Neural progenitor cell (in vitro differentiated cells): ENCODE measurements around the gene OR5V1. TPM values are rescaled to one million over a fixed set of nuclear protein-coding genes. Genes with fewer than 3 reads are reported as not detected.
"Not testable (repeated sequence)": the region's sequence is repeated elsewhere in the genome, so short reads cannot be mapped to it uniquely, and the experiment has no call there.

ENCODE experiments used
- DNase-seq: peaks from one replicate; pipeline ENCODE4 v3.0.0-alpha.2; 2016; ENCODE audit warnings: low spot score
- H2AFZ ChIP-seq: fragments of 200-600 bp; sonication (generic); replicated peaks from 2 replicates; pipeline ENCODE4 v1.6.1; 2016; ENCODE audit warnings: antibody characterized with exemption
- H3F3A ChIP-seq: fragments of 200-600 bp; sonication (generic); 2 replicates; pipeline ENCODE4 v1.6.1; 2016; ENCODE audit warnings: antibody characterized with exemption, low read depth
- H3K27ac ChIP-seq: fragments of 200-600 bp; sonication (generic); 2 replicates; pipeline ENCODE4 v1.5.1; 2016; ENCODE audit warnings: mild to moderate bottlenecking
- H3K27me3 ChIP-seq: fragments of 200-600 bp; sonication (generic); 2 replicates; pipeline ENCODE4 v1.6.1; 2016; ENCODE audit warnings: mild to moderate bottlenecking, moderate library complexity
- H3K36me3 ChIP-seq: fragments of 200-600 bp; sonication (generic); 2 replicates; pipeline ENCODE4 v1.5.1; 2016
- H3K4me1 ChIP-seq: fragments of 200-600 bp; sonication (generic); 2 replicates; pipeline ENCODE4 v1.6.1; 2016; ENCODE audit warnings: mixed run types
- H3K4me2 ChIP-seq: fragments of 200-600 bp; sonication (generic); 2 replicates; pipeline ENCODE4 v1.6.1; 2016
- H3K4me3 ChIP-seq: fragments of 200-600 bp; sonication (generic); 2 replicates; pipeline ENCODE4 v1.5.1; 2016
- H3K79me2 ChIP-seq: fragments of 200-600 bp; sonication (generic); 2 replicates; pipeline ENCODE4 v1.6.1; 2016; ENCODE audit warnings: low read depth
- H3K9ac ChIP-seq: fragments of 200-600 bp; sonication (generic); 2 replicates; pipeline ENCODE4 v1.6.1; 2016
- H3K9me3 ChIP-seq: fragments of 200-600 bp; sonication (generic); 2 replicates; pipeline ENCODE4 v1.5.1; 2016; ENCODE audit warnings: low read depth
- H4K20me1 ChIP-seq: fragments of 200-600 bp; sonication (generic); 2 replicates; pipeline ENCODE4 v1.6.1; 2016; ENCODE audit warnings: low read depth
- H3K27ac Mint-ChIP-seq: 3 replicates; pipeline ENCODE4 v1.8.0; 2021; ENCODE audit warnings: mixed read lengths
- H3K27me3 Mint-ChIP-seq: 2 replicates; pipeline ENCODE4 v1.8.0; 2022; ENCODE audit warnings: low read depth, mild to moderate bottlenecking, inconsistent platforms, moderate library complexity, mixed read lengths; ENCODE audit not compliant: insufficient read depth
- H3K36me3 Mint-ChIP-seq: 3 replicates; pipeline ENCODE4 v1.8.0; 2021; ENCODE audit warnings: mixed read lengths
- H3K4me1 Mint-ChIP-seq: 3 replicates; pipeline ENCODE4 v1.8.0; 2021; ENCODE audit warnings: mixed read lengths
- H3K4me3 Mint-ChIP-seq: 3 replicates; pipeline ENCODE4 v1.8.0; 2021; ENCODE audit warnings: mild to moderate bottlenecking, moderate library complexity, mixed read lengths
- H3K9me3 Mint-ChIP-seq: 3 replicates; pipeline ENCODE4 v1.8.0; 2020; ENCODE audit warnings: mixed read lengths
- CTCF ChIP-seq: fragments of 200-600 bp; sonication (generic); IDR thresholded peaks from 2 replicates; pipeline ENCODE4 v1.5.1; 2017; ENCODE audit warnings: antibody characterized with exemption, mild to moderate bottlenecking
- EZH2 ChIP-seq: fragments of 200-600 bp; sonication (generic); IDR thresholded peaks from 2 replicates; pipeline ENCODE4 v1.6.1; 2017; ENCODE audit warnings: antibody characterized with exemption, mild to moderate bottlenecking, moderate library complexity
- EZH2phosphoT487 ChIP-seq: fragments of 200-600 bp; sonication (generic); IDR thresholded peaks from 2 replicates; pipeline ENCODE4 v1.6.1; 2017; ENCODE audit warnings: antibody characterized with exemption
- total RNA-seq: library from RNA; depleted of rRNA; stranded (reverse); fragments of >200 nt; gene quantifications from 2 replicates; pipeline ENCODE4 v1.2.3, GENCODE V29; 2015; ENCODE audit warnings: low replicate concordance

OR5V1 gene
- total RNA-seq, 1 donor from 2014 or later = not detected

- peaks cover 7% of the 10 kb centered on the region for H3K27me3 Mint-ChIP-seq
- Histone ChIP-seq H2AFZ (no peak overlapping the region), H3K79me2 (no peaks in the 10 kb centered on the region), H3K36me3 (no peaks in the 10 kb centered on the region), H3K9me3 (no peaks in the 10 kb centered on the region), H3K27me3 (no peaks in the 10 kb centered on the region), H3F3A (peaks cover 5% of the 10 kb centered on the region), H3K27ac (no peak overlapping the region), H3K4me2 (peak overlapping the region; percentile 49), H3K4me3 (no peak overlapping the region), H3K4me1 (peaks cover 13% of the 10 kb centered on the region), H4K20me1 (no peaks in the 10 kb centered on the region), H3K9ac (no peak overlapping the region)
- H3K4me3 Mint-ChIP-seq = no peak overlapping the region
- H3K9me3 Mint-ChIP-seq = peaks cover 6% of the 10 kb centered on the region
- TF ChIP-seq CTCF (peak; percentile 38), EZH2phosphoT487 (no peak)
- H3K4me1 Mint-ChIP-seq = no peaks in the 10 kb centered on the region
- H3K27ac Mint-ChIP-seq = no peak overlapping the region
- peak; percentile 51 for DNase-seq
- H3K36me3 Mint-ChIP-seq = no peaks in the 10 kb centered on the region
Measured at GRCh38 chr6:29355603-29356002, 13.1 kb downstream of the OR5V1 start.

- Histone ChIP-seq H3K36me3 (no peaks in the 10 kb centered on the region), H3K4me2 (peak overlapping the region; percentile 49), H3K79me2 (no peaks in the 10 kb centered on the region), H3K9me3 (no peaks in the 10 kb centered on the region), H3K27me3 (no peaks in the 10 kb centered on the region), H2AFZ (no peak overlapping the region), H4K20me1 (no peaks in the 10 kb centered on the region), H3K27ac (no peak overlapping the region), H3F3A (peaks cover 5% of the 10 kb centered on the region), H3K4me3 (no peak overlapping the region), H3K4me1 (peaks cover 13% of the 10 kb centered on the region), H3K9ac (no peak overlapping the region)
- Mint-ChIP-seq H3K36me3 (no peaks in the 10 kb centered on the region), H3K9me3 (peaks cover 6% of the 10 kb centered on the region), H3K27ac (no peak overlapping the region), H3K4me1 (no peaks in the 10 kb centered on the region), H3K4me3 (no peak overlapping the region), H3K27me3 (peaks cover 3% of the 10 kb centered on the region)
- no peak for DNase-seq
- TF ChIP-seq EZH2phosphoT487 (no peak), EZH2 (no peak), CTCF (no peak)
Measured at GRCh38 chr6:29354980-29355379, 13.7 kb downstream of the OR5V1 start.

GRCh38 chr6:29349348-29349747, 19.3 kb downstream of the OR5V1 start:
- not testable (repeated sequence) for H3K36me3 Mint-ChIP-seq

GRCh38 chr6:29345380-29345779, 23.3 kb downstream of the OR5V1 start:
- DNase-seq = no peak
- no peaks in the 10 kb centered on the region for H3K9me3 ChIP-seq
- no peak overlapping the region for H2AFZ ChIP-seq
- H3K4me1 ChIP-seq = no peaks in the 10 kb centered on the region
- no peak overlapping the region for H3K4me2 ChIP-seq
- no peaks in the 10 kb centered on the region for H3K36me3 Mint-ChIP-seq
- H4K20me1 ChIP-seq = no peaks in the 10 kb centered on the region
- H3K4me3 Mint-ChIP-seq = no peak overlapping the region
- no peaks in the 10 kb centered on the region for H3F3A ChIP-seq
- H3K36me3 ChIP-seq = no peaks in the 10 kb centered on the region
- no peaks in the 10 kb centered on the region for H3K4me1 Mint-ChIP-seq
- no peaks in the 10 kb centered on the region for H3K27me3 ChIP-seq
- H3K4me3 ChIP-seq = no peak overlapping the region
- H3K27ac Mint-ChIP-seq = no peak overlapping the region
- TF ChIP-seq EZH2 (no peak), EZH2phosphoT487 (no peak), CTCF (no peak)
- no peaks in the 10 kb centered on the region for H3K9me3 Mint-ChIP-seq
- H3K9ac ChIP-seq = no peak overlapping the region
- H3K27ac ChIP-seq = no peak overlapping the region
- H3K27me3 Mint-ChIP-seq = no peaks in the 10 kb centered on the region
- no peaks in the 10 kb centered on the region for H3K79me2 ChIP-seq

More at GRCh38 chr6:29349348-29349747, 19.3 kb downstream of the OR5V1 start:
- DNase-seq, H3F3A ChIP-seq, H3K4me1 ChIP-seq, H2AFZ ChIP-seq, H3K4me2 ChIP-seq, H4K20me1 ChIP-seq, H3K79me2 ChIP-seq, H3K36me3 ChIP-seq, H3K9me3 ChIP-seq, H3K4me1 Mint-ChIP-seq, H3K4me3 Mint-ChIP-seq, H3K27ac ChIP-seq, H3K27me3 Mint-ChIP-seq, H3K27me3 ChIP-seq, H3K9me3 Mint-ChIP-seq, H3K9ac ChIP-seq, H3K4me3 ChIP-seq, H3K27ac Mint-ChIP-seq: not testable (repeated sequence)
